Smooth muscle cell (in vitro differentiated cells): ENCODE results near the gene CHMP1A. TPM values are rescaled to one million over a fixed set of nuclear protein-coding genes. Genes with fewer than 3 reads are reported as not detected.
"Not testable (repeated sequence)": the region's sequence is repeated elsewhere in the genome, so short reads cannot be mapped to it uniquely, and the experiment has no call there.

ENCODE experiments used
- DNase-seq: peaks from one replicate; lab custom pipeline; 2025; ENCODE audit not compliant: unreplicated experiment; lab: John Stamatoyannopoulos, UW
- H2AFZ ChIP-seq: fragments of 200-600 bp; sonication (generic); 2 replicates; pipeline ENCODE4 v1.6.0; 2016; ENCODE audit warnings: antibody characterized with exemption, low read depth, mild to moderate bottlenecking
- H3F3A ChIP-seq: fragments of 200-600 bp; sonication (generic); 2 replicates; pipeline ENCODE4 v1.6.0; 2017; ENCODE audit warnings: antibody characterized with exemption, low read depth
- H3K27ac ChIP-seq: fragments of 200-600 bp; sonication (generic); 2 replicates; pipeline ENCODE4 v1.5.1; 2016; ENCODE audit warnings: low read depth, mild to moderate bottlenecking
- H3K27me3 ChIP-seq: fragments of 200-600 bp; sonication (generic); 2 replicates; pipeline ENCODE4 v1.6.1; 2016; ENCODE audit warnings: low read depth, mild to moderate bottlenecking
- H3K36me3 ChIP-seq: fragments of 200-600 bp; sonication (generic); 2 replicates; pipeline ENCODE4 v1.5.1; 2016; ENCODE audit warnings: low read depth
- H3K4me1 ChIP-seq: fragments of 200-600 bp; sonication (generic); 2 replicates; pipeline ENCODE4 v1.5.1; 2016; ENCODE audit warnings: low read depth
- H3K4me2 ChIP-seq: fragments of 200-600 bp; sonication (generic); 2 replicates; pipeline ENCODE4 v1.6.0; 2016; ENCODE audit warnings: mild to moderate bottlenecking
- H3K4me3 ChIP-seq: fragments of 200-600 bp; sonication (generic); 2 replicates; pipeline ENCODE4 v1.5.1; 2016; ENCODE audit warnings: mild to moderate bottlenecking
- H3K79me2 ChIP-seq: fragments of 200-600 bp; sonication (generic); 2 replicates; pipeline ENCODE4 v1.6.0; 2016; ENCODE audit warnings: low read depth, mild to moderate bottlenecking
- H3K9ac ChIP-seq: fragments of 200-600 bp; sonication (generic); 2 replicates; pipeline ENCODE4 v1.6.0; 2016; ENCODE audit warnings: low read depth
- H3K9me3 ChIP-seq: fragments of 200-600 bp; sonication (generic); replicated peaks from 2 replicates; pipeline ENCODE4 v1.5.1; 2016; ENCODE audit warnings: low read depth
- H4K20me1 ChIP-seq: fragments of 200-600 bp; sonication (generic); 2 replicates; pipeline ENCODE4 v1.6.0; 2016; ENCODE audit warnings: low read depth
- CTCF ChIP-seq: fragments of 200-600 bp; sonication (generic); IDR thresholded peaks from 2 replicates; pipeline ENCODE4 v1.5.1; 2017; ENCODE audit warnings: borderline replicate concordance, mild to moderate bottlenecking, antibody characterized with exemption; ENCODE audit not compliant: insufficient read depth, poor library complexity, severe bottlenecking
- WGBS: methylation state at CpG from one replicate; pipeline ENCODE4 v1.1.7; 2016; ENCODE audit warnings: low lambda C conversion rate; 5-methylcytosine and 5-hydroxymethylcytosine counted together
- polyA plus RNA-seq: library from polyadenylated mRNA; unstranded; fragments of >200 nt; fragmentation: Nextera tagmentation; extraction: Ambion mirVana; gene quantifications from 2 replicates; pipeline ENCODE4 v1.2.1, GENCODE V29; 2016
- total RNA-seq: library from RNA; depleted of rRNA; stranded (reverse); fragments of >200 nt; gene quantifications from 2 replicates; pipeline ENCODE4 v1.2.3, GENCODE V29; 2014

CHMP1A gene
- total and polyA plus RNA-seq, 2 experiments from 2014 or later, result 40.0 to 68.4 TPM

- 77% methylated on average over 5 of the region's 10 CpGs for WGBS
- Histone ChIP-seq H3F3A (no peaks in the 10 kb centered on the region), H4K20me1 (no peaks in the 10 kb centered on the region), H3K79me2 (no peaks in the 10 kb centered on the region), H2AFZ (no peak overlapping the region), H3K27me3 (no peaks in the 10 kb centered on the region), H3K4me2 (no peak overlapping the region), H3K4me3 (no peak overlapping the region), H3K36me3 (no peaks in the 10 kb centered on the region), H3K9ac (no peak overlapping the region), H3K4me1 (no peaks in the 10 kb centered on the region), H3K27ac (no peak overlapping the region), H3K9me3 (no peaks in the 10 kb centered on the region)
- no peak for TF ChIP-seq CTCF
- DNase-seq, result no peak
Observed at GRCh38 chr16:89638455-89638854, 19.1 kb downstream of the CHMP1A start.

- Histone ChIP-seq H3K4me1 (no peaks in the 10 kb centered on the region), H3F3A (no peaks in the 10 kb centered on the region), H2AFZ (no peak overlapping the region), H3K36me3 (no peaks in the 10 kb centered on the region), H3K9ac (no peak overlapping the region), H3K79me2 (no peaks in the 10 kb centered on the region), H3K4me3 (no peak overlapping the region), H3K27me3 (peaks cover under 1% of the 10 kb centered on the region), H4K20me1 (no peaks in the 10 kb centered on the region), H3K9me3 (no peaks in the 10 kb centered on the region), H3K27ac (no peak overlapping the region), H3K4me2 (no peak overlapping the region)
- no peak for TF ChIP-seq CTCF
- WGBS, result 87% methylated on average over 10 of the region's 10 CpGs
- no peak for DNase-seq
Observed at GRCh38 chr16:89637379-89637778, 20.1 kb downstream of the CHMP1A start.

- Histone ChIP-seq H3K79me2 (no peaks in the 10 kb centered on the region), H4K20me1 (no peaks in the 10 kb centered on the region), H3K4me1 (no peaks in the 10 kb centered on the region), H3K36me3 (no peaks in the 10 kb centered on the region), H3F3A (no peaks in the 10 kb centered on the region), H3K9me3 (no peaks in the 10 kb centered on the region), H2AFZ (no peak overlapping the region), H3K9ac (no peak overlapping the region), H3K27me3 (peaks cover 5% of the 10 kb centered on the region), H3K27ac (no peak overlapping the region), H3K4me2 (no peak overlapping the region), H3K4me3 (no peak overlapping the region)
- TF ChIP-seq CTCF, result no peak
- 92% methylated on average over 11 of the region's 12 CpGs for WGBS
- no peak for DNase-seq
Observed at GRCh38 chr16:89636663-89637062, 20.8 kb downstream of the CHMP1A start.

- not testable (repeated sequence) for H2AFZ ChIP-seq, H3K27ac ChIP-seq, H3K9me3 ChIP-seq, H3K36me3 ChIP-seq, H4K20me1 ChIP-seq, H3K79me2 ChIP-seq, H3K27me3 ChIP-seq, DNase-seq, H3F3A ChIP-seq, H3K4me2 ChIP-seq, H3K4me1 ChIP-seq, H3K9ac ChIP-seq, H3K4me3 ChIP-seq
- 73% methylated on average over 2 of the region's 2 CpGs for WGBS
Observed at GRCh38 chr16:89634463-89635385, 22.8 kb downstream of the CHMP1A start.
